T-helper 1 cell (primary cell): ENCODE measurements around the gene PRSS27.
A peak's percentile ranks its signal among the peaks of the same experiment; 100 is the strongest.

Source experiments
- DNase-seq, 5 donors: peaks; one replicate each; pipeline ENCODE4 v3.0.0-alpha.2; 2012 to 2020
- total RNA-seq, 4 donors: gene quantifications; one replicate each; lab custom pipeline; 2026; lab: John Stamatoyannopoulos, UW

The PRSS27 gene
- 0 to 0.93 (median 0.52) reads per million in 4 donors for total RNA-seq

- no peak for DNase-seq
Measured at GRCh38 chr16:2720064-2720457, at the start of gene PRSS27. PRSS27 (minus strand) TSS chr16:2720224; CDS start chr16:2720160, 64 bp downstream.

- no peak for DNase-seq
Measured at GRCh38 chr16:2769675-2770056, 49.6 kb upstream of the PRSS27 start.

DNA sequence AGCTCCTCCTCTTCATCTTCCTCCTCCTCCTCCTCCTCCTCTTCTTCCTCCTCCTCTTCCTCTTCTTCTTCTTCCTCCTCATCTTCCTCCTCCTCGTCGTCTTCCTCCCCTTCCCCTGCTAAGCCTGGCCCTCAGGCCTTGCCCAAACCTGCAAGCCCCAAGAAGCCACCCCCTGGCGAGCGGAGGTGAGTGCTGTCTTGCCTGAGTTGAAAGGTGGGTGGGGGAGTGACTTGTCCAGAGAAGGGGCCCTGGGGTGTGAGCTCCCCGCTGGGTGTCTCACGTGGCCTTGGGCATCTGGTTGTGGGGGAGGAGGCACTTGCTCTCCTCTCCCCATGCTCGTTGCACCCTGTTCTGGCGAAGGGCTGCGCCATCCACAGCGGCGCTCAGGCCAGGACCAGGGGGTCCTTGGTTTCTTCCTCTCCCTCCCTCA is 49.1 kb upstream of the PRSS27 start:
- no peak for DNase-seq

DNA sequence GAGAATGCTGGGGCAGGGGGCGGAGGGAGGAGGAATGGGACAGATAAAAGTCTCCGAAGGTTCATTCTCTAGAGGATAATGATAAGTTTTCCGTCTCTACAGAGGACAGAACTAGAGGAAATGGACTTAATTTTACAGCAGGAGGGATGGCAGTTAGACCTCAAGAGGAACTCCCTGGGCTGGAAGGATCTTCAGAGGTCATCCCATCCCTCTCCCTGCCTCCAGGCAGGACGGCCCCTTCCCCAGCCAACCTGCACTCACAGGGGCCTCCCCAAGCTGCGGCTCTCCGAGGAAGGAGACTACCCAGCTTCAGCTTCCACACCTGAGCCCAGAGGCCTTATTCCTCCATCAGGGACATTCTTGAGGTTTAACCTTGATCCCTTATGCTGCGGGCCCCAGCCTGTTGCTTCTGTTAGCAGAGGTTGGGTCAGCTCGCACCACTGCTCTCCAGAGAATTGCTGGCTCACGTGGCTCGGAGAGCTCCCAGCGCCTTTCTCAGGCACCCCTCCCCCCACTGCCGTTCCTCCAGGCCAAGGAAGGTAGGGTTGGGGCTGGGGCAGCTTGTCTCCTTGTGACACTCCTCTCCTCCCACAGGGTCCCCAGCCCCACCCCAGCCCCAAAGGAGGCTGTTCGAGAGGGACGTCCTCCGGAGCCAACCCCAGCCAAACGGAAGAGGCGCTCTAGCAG is 48.5 kb upstream of the PRSS27 start:
- DNase-seq = no peak

DNA sequence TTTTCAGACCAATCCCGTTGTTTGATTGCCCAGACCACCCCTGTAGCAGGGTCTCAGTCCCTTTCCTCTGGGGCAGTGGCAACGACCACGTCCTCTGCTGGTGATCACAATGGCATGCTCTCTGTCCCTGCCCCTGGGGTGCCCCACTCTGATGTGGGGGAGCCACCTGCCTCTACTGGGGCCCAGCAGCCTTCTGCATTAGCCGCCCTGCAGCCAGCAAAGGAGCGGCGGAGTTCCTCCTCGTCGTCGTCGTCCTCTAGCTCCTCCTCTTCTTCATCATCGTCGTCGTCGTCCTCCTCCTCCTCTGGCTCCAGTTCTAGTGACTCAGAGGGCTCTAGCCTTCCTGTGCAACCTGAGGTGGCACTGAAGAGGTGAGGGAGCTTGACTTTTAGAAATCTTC is 47.9 kb upstream of the PRSS27 start:
- no peak for DNase-seq

DNA sequence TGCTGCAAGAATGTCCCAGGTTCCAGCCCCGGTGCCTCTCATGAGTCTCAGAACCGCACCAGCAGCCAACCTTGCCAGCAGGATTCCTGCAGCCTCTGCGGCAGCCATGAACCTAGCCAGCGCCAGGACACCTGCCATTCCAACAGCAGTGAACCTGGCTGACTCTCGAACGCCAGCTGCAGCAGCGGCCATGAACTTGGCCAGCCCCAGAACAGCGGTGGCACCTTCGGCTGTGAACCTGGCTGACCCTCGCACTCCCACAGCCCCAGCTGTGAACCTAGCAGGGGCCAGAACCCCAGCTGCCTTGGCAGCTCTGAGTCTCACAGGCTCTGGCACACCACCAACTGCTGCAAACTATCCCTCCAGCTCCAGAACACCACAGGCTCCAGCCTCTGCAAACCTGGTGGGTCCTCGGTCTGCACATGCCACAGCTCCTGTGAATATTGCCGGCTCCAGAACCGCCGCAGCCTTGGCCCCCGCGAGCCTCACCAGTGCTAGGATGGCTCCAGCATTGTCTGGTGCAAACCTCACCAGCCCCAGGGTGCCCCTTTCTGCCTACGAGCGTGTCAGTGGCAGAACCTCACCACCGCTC is 47.2 kb upstream of the PRSS27 start:
- no peak for DNase-seq

DNA sequence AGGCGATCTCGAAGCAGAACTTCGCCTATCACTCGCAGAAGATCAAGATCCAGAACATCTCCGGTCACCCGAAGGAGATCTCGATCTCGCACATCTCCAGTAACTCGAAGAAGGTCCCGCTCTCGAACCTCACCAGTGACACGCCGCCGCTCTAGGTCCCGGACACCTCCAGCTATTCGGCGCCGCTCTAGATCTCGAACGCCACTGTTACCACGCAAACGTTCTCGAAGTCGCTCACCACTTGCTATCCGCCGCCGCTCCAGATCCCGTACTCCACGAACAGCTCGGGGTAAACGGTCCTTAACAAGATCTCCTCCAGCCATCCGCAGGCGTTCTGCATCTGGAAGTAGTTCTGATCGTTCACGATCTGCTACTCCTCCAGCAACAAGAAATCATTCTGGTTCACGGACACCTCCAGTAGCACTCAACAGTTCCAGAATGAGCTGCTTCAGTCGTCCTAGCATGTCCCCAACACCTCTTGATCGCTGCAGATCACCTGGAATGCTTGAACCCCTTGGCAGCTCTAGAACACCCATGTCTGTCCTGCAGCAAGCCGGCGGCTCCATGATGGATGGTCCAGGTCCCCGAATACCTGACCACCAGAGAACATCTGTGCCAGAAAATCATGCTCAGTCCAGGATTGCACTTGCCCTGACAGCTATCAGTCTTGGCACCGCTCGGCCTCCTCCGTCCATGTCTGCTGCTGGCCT is 46.6 kb upstream of the PRSS27 start:
- no peak for DNase-seq

- no peak for DNase-seq
Measured at GRCh38 chr16:2765462-2766404, 45.7 kb upstream of the PRSS27 start.

DNA sequence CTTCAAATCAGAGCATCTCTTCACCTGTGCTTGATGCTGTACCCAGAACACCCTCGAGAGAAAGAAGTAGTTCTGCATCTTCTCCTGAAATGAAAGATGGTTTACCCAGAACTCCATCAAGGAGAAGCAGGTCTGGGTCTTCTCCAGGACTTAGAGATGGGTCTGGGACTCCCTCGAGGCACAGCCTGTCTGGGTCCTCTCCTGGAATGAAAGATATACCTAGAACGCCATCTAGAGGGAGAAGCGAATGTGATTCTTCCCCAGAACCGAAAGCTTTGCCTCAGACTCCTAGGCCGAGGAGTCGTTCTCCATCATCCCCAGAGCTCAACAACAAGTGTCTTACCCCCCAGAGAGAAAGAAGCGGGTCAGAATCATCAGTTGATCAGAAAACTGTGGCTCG is 44.7 kb upstream of the PRSS27 start:
- no peak for DNase-seq

DNA sequence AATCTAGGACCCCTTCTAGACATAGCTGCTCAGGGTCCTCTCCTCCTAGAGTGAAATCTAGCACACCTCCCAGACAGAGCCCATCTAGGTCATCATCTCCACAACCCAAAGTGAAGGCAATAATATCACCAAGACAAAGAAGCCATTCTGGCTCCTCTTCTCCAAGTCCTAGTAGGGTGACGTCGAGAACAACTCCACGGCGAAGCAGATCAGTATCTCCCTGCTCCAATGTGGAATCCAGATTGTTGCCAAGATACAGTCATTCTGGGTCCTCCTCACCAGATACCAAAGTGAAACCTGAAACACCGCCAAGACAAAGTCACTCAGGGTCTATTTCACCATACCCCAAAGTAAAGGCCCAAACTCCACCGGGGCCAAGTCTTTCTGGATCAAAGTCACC is 43.1 kb upstream of the PRSS27 start:
- DNase-seq = no peak

GRCh38 chr16:2762711-2763110 is 42.7 kb upstream of the PRSS27 start:
- DNase-seq = no peak

GRCh38 chr16:2761886-2762583 is 42.0 kb upstream of the PRSS27 start:
- no peak for DNase-seq

GRCh38 chr16:2761472-2761871 is 41.4 kb upstream of the PRSS27 start:
- DNase-seq = no peak

GRCh38 chr16:2757344-2757743 is 37.3 kb upstream of the PRSS27 start:
- DNase-seq = no peak

DNA sequence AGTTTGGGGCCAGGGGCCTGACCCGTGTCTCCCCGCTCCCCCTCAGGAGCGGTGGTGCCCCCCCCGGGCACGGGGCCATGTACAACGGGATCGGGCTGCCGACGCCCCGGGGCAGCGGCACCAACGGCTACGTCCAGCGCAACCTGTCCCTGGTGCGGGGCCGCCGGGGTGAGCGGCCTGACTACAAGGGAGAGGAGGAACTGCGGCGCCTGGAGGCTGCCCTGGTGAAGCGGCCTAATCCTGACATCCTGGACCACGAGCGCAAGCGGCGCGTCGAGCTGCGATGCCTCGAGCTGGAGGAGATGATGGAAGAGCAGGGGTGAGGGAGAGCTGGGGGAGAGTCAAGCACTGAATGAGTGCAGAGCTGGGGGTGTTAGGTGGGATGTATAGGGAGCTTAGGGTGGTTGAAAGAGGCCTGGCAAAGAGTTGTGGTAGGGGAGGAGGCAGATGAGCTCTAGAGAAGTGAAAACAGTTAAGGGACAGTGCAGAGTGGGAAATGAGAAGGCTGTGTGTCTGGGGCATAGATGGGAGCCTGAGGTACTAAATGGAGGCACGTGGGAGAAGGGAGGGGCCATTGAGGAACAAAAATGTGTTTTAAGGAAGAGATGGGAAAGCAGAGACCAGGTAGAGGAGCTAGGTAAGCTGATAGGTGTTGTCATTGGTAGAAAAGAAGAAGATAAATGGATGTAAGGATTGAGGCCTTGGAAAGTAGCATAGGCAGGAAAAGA is 36.4 kb upstream of the PRSS27 start:
- DNase-seq = no peak

DNA sequence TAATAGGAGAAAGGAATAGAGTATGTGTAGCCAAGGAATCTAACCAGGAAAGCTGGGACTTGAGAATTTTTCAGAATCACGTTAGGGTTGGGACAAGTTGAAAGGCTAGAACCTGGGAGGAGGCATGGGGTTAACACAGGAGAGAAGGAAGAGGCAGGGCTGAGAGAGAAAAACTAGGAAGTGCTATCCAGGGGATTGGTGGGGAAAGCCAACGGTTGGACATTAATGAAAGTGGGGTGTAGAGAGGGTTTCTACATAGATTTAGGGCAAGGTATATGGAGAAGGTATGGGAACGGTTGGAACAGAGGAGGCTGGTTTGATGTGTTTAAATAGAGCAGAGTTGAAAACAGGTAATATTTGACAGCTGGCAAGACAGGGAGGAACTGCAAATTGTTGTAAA is 35.1 kb upstream of the PRSS27 start:
- DNase-seq = no peak

DNA sequence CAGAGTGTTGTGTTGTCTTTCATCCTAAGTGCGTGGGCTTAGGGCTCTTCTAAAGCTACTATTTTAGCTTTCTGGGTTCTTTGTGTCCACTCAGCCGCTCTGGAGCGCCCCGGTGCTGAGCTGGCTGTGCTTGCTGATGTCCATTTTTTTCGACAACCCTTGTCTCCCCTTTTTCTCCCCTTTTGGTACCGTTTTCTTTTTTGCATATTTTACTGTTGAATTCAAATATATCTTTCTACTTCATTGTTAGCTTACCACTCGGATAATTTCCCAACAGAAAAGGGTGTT is 33.7 kb upstream of the PRSS27 start:
- DNase-seq = no peak

GRCh38 chr16:2752850-2753732 is 33.1 kb upstream of the PRSS27 start:
- peak; percentile 50 to 82 (median 58) for DNase-seq

DNA sequence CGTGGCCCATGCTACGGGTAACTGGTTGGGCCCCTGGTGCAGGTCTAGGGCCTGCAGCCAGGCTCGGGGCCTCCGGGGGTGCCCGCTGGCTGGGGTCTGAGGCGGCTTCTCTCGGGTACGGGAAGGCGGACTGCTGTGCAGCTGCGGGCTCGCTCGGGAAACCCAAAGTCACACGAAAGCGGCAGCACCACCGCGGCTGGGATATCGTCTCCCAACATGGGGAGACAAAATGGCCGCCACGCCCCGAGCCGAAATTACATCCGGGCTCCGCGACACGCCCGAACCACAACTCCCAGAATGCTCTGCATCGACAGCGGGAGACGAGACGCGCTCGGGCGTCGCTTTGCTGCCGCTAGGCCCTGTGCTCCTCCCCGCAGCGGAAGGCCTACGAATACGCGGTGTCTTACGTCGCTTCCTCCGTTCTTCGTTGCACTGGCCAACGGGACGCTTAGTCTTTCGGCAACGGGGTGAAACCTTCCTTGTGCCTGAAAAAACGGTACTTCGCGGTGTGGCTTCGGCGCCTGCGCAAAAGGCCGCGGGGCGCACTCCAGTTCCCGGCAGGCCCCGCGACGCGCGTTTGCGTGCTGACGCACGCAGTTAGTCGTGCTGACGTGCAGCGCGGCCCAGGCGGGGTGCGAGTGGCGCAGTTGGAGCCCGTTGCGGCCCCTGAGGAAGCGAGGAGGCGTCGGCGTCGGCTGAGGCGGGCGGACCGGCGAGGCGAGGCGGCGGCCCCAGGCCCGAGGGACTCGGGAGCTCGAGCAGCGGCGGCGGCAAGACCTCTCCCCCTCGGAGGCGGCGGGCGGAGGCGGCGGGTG is 32.2 kb upstream of the PRSS27 start, which contains the start of gene SRRM2:
SRRM2 (plus strand) TSS at position 604 of the 815 bp plus-strand sequence. CDS start 3,727 bp downstream, outside the sequence.
- DNase-seq = peak; percentile 85 to 98 (median 93)
